Measurements from ENCODE around the gene LAMC2.
A peak's percentile ranks its signal among the peaks of the same experiment; 100 is the strongest.

LAMC2 gene

DNA sequence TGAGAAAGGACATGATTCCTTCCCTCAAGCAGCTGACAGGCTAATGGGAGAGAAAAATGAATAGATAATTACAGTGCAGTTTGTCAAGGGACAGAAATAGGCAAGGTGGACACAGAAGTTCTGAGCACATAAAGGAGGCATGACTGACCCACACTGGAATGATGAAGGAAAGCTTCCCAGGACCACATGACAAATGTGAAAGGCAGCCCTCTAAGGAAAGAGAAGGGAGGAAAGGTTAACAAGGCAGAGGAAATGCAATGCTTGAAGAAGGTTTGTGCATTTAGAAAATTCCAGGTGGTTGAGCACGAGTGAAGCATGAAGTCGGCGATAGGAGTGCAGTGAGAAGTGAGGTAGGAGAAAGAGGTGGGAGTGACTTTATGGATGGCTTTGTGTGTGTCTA, 37.4 kb downstream of the LAMC2 start:
- no peak for TF ChIP-seq CTCF (IDR thresholded peaks at IDR 0.05; ENCODE audit: low read depth, low read length)
- DNase-seq (ENCODE audit: low read depth in 2 of 2) = peak in 1 of 2 donors; percentile 22
- H3K4me3 ChIP-seq (replicated peaks in 1 of 2; ENCODE audit: low read depth in 2 of 2, low read length in 2 of 2) = no peak overlapping the region

DNA sequence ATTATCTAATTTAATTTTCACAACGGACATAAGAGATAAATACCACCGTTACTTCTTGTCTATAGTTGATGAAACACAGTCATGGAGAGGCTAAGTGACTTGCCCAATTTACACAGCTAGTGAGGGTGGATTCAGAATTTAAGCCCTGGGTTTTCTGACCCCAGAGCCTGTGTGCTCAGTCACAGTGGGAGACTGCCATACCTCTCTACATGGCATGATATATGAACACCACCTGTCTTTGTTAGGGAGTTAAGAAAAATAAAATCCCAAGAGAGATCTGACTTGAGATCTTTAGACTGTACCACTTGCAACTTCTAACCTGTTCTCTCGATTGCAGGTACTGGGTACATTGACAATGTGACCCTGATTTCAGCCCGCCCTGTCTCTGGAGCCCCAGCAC, 40.3 kb downstream of the LAMC2 start:
- H3K4me3 ChIP-seq (replicated peaks in 1 of 2; ENCODE audit: low read depth in 2 of 2, low read length in 2 of 2) = no peak overlapping the region
- no peak for TF ChIP-seq CTCF (IDR thresholded peaks at IDR 0.05; ENCODE audit: low read depth, low read length)
- no peak for DNase-seq (ENCODE audit: low read depth in 2 of 2)

DNA sequence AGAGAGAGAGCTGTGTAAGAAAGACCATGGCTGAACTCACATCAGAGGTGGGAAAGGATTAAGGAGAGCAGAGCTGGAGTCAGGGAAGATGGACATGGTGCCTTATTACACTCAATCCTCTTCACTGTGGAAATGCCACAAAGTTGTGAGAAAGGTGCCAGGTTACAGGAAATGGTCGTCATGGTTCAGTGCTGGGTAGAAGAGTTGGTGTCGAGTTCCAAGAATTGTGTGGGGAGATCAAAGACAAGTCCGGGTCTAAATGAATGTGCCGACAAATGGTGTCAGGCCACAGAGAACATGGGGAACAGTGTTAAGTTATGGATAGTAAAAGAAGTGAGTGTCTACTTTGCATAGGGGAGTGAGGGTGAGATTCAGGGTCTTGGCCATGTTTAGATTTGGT, 40.9 kb downstream of the LAMC2 start:
- TF ChIP-seq CTCF (IDR thresholded peaks at IDR 0.05; ENCODE audit: low read depth, low read length) = no peak
- H3K4me3 ChIP-seq (replicated peaks in 1 of 2; ENCODE audit: low read depth in 2 of 2, low read length in 2 of 2) = no peak overlapping the region
- DNase-seq (ENCODE audit: low read depth in 2 of 2) = no peak

DNA sequence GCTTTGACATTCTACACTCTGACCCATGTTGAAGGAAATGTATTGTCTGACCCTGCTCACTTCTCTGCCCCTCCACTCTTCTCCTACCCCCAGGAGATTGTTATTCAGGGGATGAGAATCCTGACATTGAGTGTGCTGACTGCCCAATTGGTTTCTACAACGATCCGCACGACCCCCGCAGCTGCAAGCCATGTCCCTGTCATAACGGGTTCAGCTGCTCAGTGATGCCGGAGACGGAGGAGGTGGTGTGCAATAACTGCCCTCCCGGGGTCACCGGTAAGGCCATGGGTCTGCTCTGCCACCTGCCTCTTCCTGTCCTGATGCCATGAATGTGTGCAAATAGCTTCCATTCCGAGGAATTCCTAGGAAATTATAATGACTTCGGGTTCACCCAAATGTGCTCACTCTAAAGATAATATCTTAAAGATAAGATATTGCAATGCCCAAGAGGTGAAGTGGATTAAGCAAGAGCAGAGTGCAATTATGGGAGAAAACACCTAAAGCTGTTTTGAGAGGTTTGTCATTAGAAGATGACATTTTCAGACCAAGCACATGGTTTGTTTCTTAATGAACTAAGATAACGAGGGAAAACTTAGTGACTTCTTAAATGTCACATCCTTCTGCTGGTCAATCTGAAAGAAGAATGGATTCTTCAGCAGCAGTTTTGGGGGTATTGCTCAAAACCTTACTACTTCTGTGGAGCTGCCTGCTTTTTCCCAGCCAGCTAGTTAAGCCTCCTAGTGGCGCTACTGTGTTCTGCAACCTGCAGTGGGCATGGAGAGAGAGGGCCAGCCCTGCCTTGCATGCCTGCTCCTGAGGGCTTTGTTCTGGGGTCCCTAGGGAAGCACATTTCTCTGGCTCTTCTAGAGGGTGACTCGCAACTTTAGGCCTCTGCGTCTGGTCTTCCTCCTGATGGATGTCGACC, 41.6 kb downstream of the LAMC2 start:
- TF ChIP-seq CTCF (IDR thresholded peaks at IDR 0.05; ENCODE audit: low read depth, low read length) = peak; percentile 91
- H3K4me3 ChIP-seq (replicated peaks in 1 of 2; ENCODE audit: low read depth in 2 of 2, low read length in 2 of 2) = no peak overlapping the region
- peak; percentile 69 to 76 for DNase-seq (ENCODE audit: low read depth in 2 of 2)

DNA sequence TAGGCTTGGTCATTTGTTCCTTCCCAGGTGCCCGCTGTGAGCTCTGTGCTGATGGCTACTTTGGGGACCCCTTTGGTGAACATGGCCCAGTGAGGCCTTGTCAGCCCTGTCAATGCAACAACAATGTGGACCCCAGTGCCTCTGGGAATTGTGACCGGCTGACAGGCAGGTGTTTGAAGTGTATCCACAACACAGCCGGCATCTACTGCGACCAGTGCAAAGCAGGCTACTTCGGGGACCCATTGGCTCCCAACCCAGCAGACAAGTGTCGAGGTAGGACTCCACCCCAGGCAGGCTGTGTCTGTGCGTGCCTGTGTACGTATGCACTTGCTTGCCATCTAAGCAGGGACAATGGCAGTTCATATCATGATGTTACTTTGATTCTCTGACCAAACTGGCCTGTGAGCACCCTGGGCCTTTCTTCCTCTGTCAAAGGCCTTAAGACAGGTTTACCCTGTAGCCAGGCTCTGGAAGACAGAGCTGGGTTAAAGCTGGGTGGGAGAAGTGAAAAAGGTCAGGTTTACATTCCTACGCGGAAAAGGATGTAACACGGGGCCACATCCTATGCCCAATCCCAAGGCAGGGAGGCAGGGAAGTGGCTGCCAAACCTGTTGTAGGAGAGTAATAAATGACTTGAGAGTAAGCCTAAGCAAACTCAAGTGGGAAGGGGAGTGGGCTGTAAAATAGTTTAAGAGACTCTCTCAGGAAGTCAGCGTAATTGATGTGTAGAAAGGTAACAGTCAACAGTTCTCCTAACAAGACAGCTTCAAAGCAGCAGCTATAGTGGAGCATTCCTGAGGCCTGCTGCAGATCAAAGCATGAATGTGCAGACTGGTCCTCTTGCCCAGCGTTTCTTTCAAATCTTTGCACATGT, 42.5 kb downstream of the LAMC2 start:
- H3K4me3 ChIP-seq (replicated peaks in 1 of 2; ENCODE audit: low read depth in 2 of 2, low read length in 2 of 2) = no peak overlapping the region
- no peak for DNase-seq (ENCODE audit: low read depth in 2 of 2)
- no peak for TF ChIP-seq CTCF (IDR thresholded peaks at IDR 0.05; ENCODE audit: low read depth, low read length)

DNA sequence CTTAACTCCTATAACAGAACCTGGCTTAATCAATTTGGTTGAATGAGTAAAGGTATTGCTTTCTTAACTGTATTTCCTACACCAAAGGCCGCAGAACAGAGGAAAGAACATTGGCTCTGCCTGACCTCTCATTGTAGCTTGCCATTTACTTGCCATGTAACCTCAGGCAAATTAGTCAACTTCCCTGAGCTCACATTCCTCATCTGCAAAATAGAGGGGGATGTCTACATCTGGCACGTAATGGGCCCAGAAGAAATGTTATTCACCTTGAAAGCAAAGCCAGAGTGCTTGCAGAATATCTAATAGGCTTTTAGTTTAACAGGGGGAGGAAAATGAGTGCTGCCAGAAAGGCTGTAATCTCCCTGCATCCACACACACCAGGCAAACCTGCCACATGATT, 44.3 kb downstream of the LAMC2 start:
- peak; percentile 46 to 56 for DNase-seq (ENCODE audit: low read depth in 2 of 2)
- TF ChIP-seq CTCF (IDR thresholded peaks at IDR 0.05; ENCODE audit: low read depth, low read length) = no peak
- H3K4me3 ChIP-seq (replicated peaks in 1 of 2; ENCODE audit: low read depth in 2 of 2, low read length in 2 of 2) = no peak overlapping the region

Measured in cardiac fibroblast (primary cell).